ENCODE results near the gene CD99. TPM values are rescaled to one million over a fixed set of nuclear protein-coding genes. Genes with fewer than 3 reads are reported as not detected.

The CD99 gene
- total and polyA plus RNA-seq, 2 donors (not counting 1 experiment from before 2014, with no cell fraction given) = 177 to 551 TPM

- Histone ChIP-seq H3K4me1 (ENCODE audit: control insufficient read depth, extremely low read depth, insufficient read depth, low read length) (peaks cover 17% of the 10 kb centered on the region), H3K4me3 (replicated peaks in 1 of 4; ENCODE audit: control extremely low read depth in 1 of 4, insufficient read depth in 1 of 4, low read depth in 3 of 4, low read length in 4 of 4) (no peak overlapping the region)
These were observed 6.2 kb downstream of the CD99 start for GRCh38 chrX:2697306-2697705.

GRCh38 chrX:2697741-2698299 lies 6.7 kb downstream of the CD99 start:
- Histone ChIP-seq H4K20me1 (ENCODE audit: control insufficient read depth, extremely low read depth, insufficient read depth, low read length) (no peaks in the 10 kb centered on the region), H3K27me3 (ENCODE audit: control insufficient read depth, insufficient read depth, low read length) (no peaks in the 10 kb centered on the region), H3K4me3 (replicated peaks in 1 of 4; ENCODE audit: control extremely low read depth in 1 of 4, insufficient read depth in 1 of 4, low read depth in 3 of 4, low read length in 4 of 4) (no peak overlapping the region), H3K9me3 (ENCODE audit: control insufficient read depth, insufficient read depth, low read depth, low read length) (no peaks in the 10 kb centered on the region), H3K27ac (ENCODE audit: insufficient read depth, low read length) (no peak overlapping the region), H3K4me2 (ENCODE audit: extremely low read depth, insufficient read depth, low read length) (no peak overlapping the region), H3K9ac (ENCODE audit: insufficient read depth, low read length) (no peak overlapping the region), H3K79me2 (ENCODE audit: control insufficient read depth, insufficient read depth, low read length) (peaks cover 97% of the 10 kb centered on the region), H2AFZ (ENCODE audit: low read length) (no peak overlapping the region), H3K36me3 (ENCODE audit: control insufficient read depth, insufficient read depth, low read length) (peaks cover 1% of the 10 kb centered on the region), H3K4me1 (ENCODE audit: control insufficient read depth, extremely low read depth, insufficient read depth, low read length) (peaks cover 17% of the 10 kb centered on the region)
- TF ChIP-seq EZH2 (IDR thresholded peaks at IDR 0.05; ENCODE audit: low read length, missing control alignments) = no peak
- TF ChIP-seq CTCF (conservative IDR thresholded peaks at IDR 0.05 in 1 of 2, IDR thresholded peaks at IDR 0.05 in 1 of 2; ENCODE audit: low read depth in 1 of 2, low read length in 2 of 2) = no peak
- peak; percentile 47 to 50 for DNase-seq (ENCODE audit: low read depth in 2 of 2)

More at GRCh38 chrX:2697306-2697705, 6.2 kb downstream of the CD99 start:
- no peaks in the 10 kb centered on the region for H3K9me3 ChIP-seq (ENCODE audit: control insufficient read depth, insufficient read depth, low read depth, low read length)
- TF ChIP-seq CTCF (conservative IDR thresholded peaks at IDR 0.05 in 1 of 2, IDR thresholded peaks at IDR 0.05 in 1 of 2; ENCODE audit: low read depth in 1 of 2, low read length in 2 of 2) (no peak), EZH2 (IDR thresholded peaks at IDR 0.05; ENCODE audit: low read length, missing control alignments) (no peak)
- no peak for DNase-seq (ENCODE audit: low read depth in 2 of 2)
- no peak overlapping the region for H2AFZ ChIP-seq (ENCODE audit: low read length)
- H3K27ac ChIP-seq (ENCODE audit: insufficient read depth, low read length) = peak overlapping the region; percentile 51
- H3K27me3 ChIP-seq (ENCODE audit: control insufficient read depth, insufficient read depth, low read length) = no peaks in the 10 kb centered on the region
- peaks cover 1% of the 10 kb centered on the region for H3K36me3 ChIP-seq (ENCODE audit: control insufficient read depth, insufficient read depth, low read length)
- H3K79me2 ChIP-seq (ENCODE audit: control insufficient read depth, insufficient read depth, low read length) = peaks cover 97% of the 10 kb centered on the region
- H3K4me2 ChIP-seq (ENCODE audit: extremely low read depth, insufficient read depth, low read length) = peak overlapping the region; percentile 54
- no peak overlapping the region for H3K9ac ChIP-seq (ENCODE audit: insufficient read depth, low read length)
- H4K20me1 ChIP-seq (ENCODE audit: control insufficient read depth, extremely low read depth, insufficient read depth, low read length) = no peaks in the 10 kb centered on the region

GRCh38 chrX:2698604-2699003 lies 7.5 kb downstream of the CD99 start:
- Histone ChIP-seq H4K20me1 (ENCODE audit: control insufficient read depth, extremely low read depth, insufficient read depth, low read length) (peaks cover 3% of the 10 kb centered on the region), H3K4me3 (replicated peaks in 1 of 4; ENCODE audit: control extremely low read depth in 1 of 4, insufficient read depth in 1 of 4, low read depth in 3 of 4, low read length in 4 of 4) (no peak overlapping the region), H3K27me3 (ENCODE audit: control insufficient read depth, insufficient read depth, low read length) (no peaks in the 10 kb centered on the region), H3K79me2 (ENCODE audit: control insufficient read depth, insufficient read depth, low read length) (peaks cover 97% of the 10 kb centered on the region), H3K9ac (ENCODE audit: insufficient read depth, low read length) (no peak overlapping the region), H3K27ac (ENCODE audit: insufficient read depth, low read length) (no peak overlapping the region), H3K4me2 (ENCODE audit: extremely low read depth, insufficient read depth, low read length) (no peak overlapping the region), H3K4me1 (ENCODE audit: control insufficient read depth, extremely low read depth, insufficient read depth, low read length) (peaks cover 16% of the 10 kb centered on the region), H2AFZ (ENCODE audit: low read length) (no peak overlapping the region), H3K36me3 (ENCODE audit: control insufficient read depth, insufficient read depth, low read length) (peaks cover 1% of the 10 kb centered on the region), H3K9me3 (ENCODE audit: control insufficient read depth, insufficient read depth, low read depth, low read length) (no peaks in the 10 kb centered on the region)
- TF ChIP-seq EZH2 (IDR thresholded peaks at IDR 0.05; ENCODE audit: low read length, missing control alignments) (no peak), CTCF (conservative IDR thresholded peaks at IDR 0.05 in 1 of 2, IDR thresholded peaks at IDR 0.05 in 1 of 2; ENCODE audit: low read depth in 1 of 2, low read length in 2 of 2) (no peak)
- no peak for DNase-seq (ENCODE audit: low read depth in 2 of 2)

All from fibroblast of lung (primary cell).